ENCODE results near the gene NDUFA5. TPM values are rescaled to one million over a fixed set of nuclear protein-coding genes. Genes with fewer than 3 reads are reported as not detected.

The NDUFA5 gene
- polyA plus RNA-seq, 1 donor (not counting 4 experiments of a cell fraction or from before 2014, with no cell fraction given), result 36.9 TPM

DNA sequence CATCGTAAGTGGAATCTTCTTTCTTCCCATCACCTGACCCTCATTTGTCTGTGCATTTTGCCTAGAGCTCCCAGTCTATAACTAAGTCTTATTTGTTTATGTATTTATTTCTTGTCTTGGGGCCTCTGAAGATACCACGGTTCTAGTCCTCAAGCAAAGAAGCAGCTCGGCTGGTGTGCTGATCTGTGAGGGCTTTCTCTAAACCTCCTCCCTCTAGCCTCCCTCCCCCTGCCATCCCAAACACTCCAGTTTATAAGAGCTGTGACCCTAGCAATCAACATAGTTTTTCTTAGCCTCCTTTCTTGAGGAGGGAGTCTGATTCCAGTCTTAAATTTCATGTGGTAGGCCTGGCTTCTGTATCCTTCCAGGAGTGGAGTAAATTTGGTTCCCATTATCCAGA lies 15.7 kb upstream of the NDUFA5 start:
- FAIRE-seq, result no peak
- DNase-seq (ENCODE audit: low read depth, low spot score), result no peak
- Histone ChIP-seq H3K27me3 (ENCODE audit: control insufficient read depth, extremely low read depth, insufficient read depth, low read length) (no peaks in the 10 kb centered on the region), H3K9me1 (ENCODE audit: control insufficient read depth, extremely low read depth, insufficient read depth, low read length) (no peaks in the 10 kb centered on the region), H2AFZ (ENCODE audit: control insufficient read depth, low read length) (peak overlapping the region; percentile 14), H3K79me2 (ENCODE audit: control insufficient read depth, insufficient read depth, low read length) (no peaks in the 10 kb centered on the region), H3K9me3 (ENCODE audit: control insufficient read depth, low read depth, low read length) (no peaks in the 10 kb centered on the region), H3K36me3 (ENCODE audit: control insufficient read depth in 2 of 2, extremely low read depth in 1 of 2, insufficient read depth in 2 of 2, low read length in 2 of 2) (no peaks in the 10 kb centered on the region), H3K4me3 (ENCODE audit: control insufficient read depth in 2 of 3, extremely low read depth in 1 of 3, insufficient read depth in 2 of 3, low read depth in 1 of 3, low read length in 3 of 3) (no peak overlapping the region), H3K27ac (ENCODE audit: control insufficient read depth, insufficient read depth, low read length) (no peak overlapping the region), H4K20me1 (ENCODE audit: control insufficient read depth, extremely low read depth, insufficient read depth, low read length) (no peaks in the 10 kb centered on the region), H3K4me1 (ENCODE audit: control insufficient read depth, extremely low read depth, insufficient read depth, low read length) (peaks cover 7% of the 10 kb centered on the region), H3K4me2 (ENCODE audit: control insufficient read depth, extremely low read depth, insufficient read depth, low read depth, low read length) (no peak overlapping the region), H3K9ac (ENCODE audit: control insufficient read depth, extremely low read depth, insufficient read depth, low read length) (no peak overlapping the region)
- TF ChIP-seq EZH2 (IDR thresholded peaks at IDR 0.05; ENCODE audit: low read length), result no peak
- TF ChIP-seq, protein P1, sequence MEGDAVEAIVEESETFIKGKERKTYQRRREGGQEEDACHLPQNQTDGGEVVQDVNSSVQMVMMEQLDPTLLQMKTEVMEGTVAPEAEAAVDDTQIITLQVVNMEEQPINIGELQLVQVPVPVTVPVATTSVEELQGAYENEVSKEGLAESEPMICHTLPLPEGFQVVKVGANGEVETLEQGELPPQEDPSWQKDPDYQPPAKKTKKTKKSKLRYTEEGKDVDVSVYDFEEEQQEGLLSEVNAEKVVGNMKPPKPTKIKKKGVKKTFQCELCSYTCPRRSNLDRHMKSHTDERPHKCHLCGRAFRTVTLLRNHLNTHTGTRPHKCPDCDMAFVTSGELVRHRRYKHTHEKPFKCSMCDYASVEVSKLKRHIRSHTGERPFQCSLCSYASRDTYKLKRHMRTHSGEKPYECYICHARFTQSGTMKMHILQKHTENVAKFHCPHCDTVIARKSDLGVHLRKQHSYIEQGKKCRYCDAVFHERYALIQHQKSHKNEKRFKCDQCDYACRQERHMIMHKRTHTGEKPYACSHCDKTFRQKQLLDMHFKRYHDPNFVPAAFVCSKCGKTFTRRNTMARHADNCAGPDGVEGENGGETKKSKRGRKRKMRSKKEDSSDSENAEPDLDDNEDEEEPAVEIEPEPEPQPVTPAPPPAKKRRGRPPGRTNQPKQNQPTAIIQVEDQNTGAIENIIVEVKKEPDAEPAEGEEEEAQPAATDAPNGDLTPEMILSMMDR (optimal IDR thresholded peaks at IDR 0.05 in 1 of 3, IDR thresholded peaks at IDR 0.05 in 1 of 3, conservative IDR thresholded peaks at IDR 0.05 in 1 of 3; ENCODE audit: extremely low read depth in 1 of 3, insufficient read depth in 2 of 3, low read length in 3 of 3), result no peak
- dilution Hi-C loops (cut with MboI; ENCODE audit: extremely low pct_ligation_motif_present, low sequenced_read_pairs), result no loop called here

GRCh38 chr7:123571684-123572083 lies 14.1 kb upstream of the NDUFA5 start:
- Histone ChIP-seq H3K36me3 (ENCODE audit: control insufficient read depth in 2 of 2, extremely low read depth in 1 of 2, insufficient read depth in 2 of 2, low read length in 2 of 2) (no peaks in the 10 kb centered on the region), H3K27me3 (ENCODE audit: control insufficient read depth, extremely low read depth, insufficient read depth, low read length) (no peaks in the 10 kb centered on the region), H2AFZ (ENCODE audit: control insufficient read depth, low read length) (peak overlapping the region; percentile 7), H3K9me1 (ENCODE audit: control insufficient read depth, extremely low read depth, insufficient read depth, low read length) (no peaks in the 10 kb centered on the region), H3K9me3 (ENCODE audit: control insufficient read depth, low read depth, low read length) (no peaks in the 10 kb centered on the region), H3K79me2 (ENCODE audit: control insufficient read depth, insufficient read depth, low read length) (no peaks in the 10 kb centered on the region), H3K27ac (ENCODE audit: control insufficient read depth, insufficient read depth, low read length) (no peak overlapping the region), H3K4me3 (ENCODE audit: control insufficient read depth in 2 of 3, extremely low read depth in 1 of 3, insufficient read depth in 2 of 3, low read depth in 1 of 3, low read length in 3 of 3) (no peak overlapping the region), H3K4me1 (ENCODE audit: control insufficient read depth, extremely low read depth, insufficient read depth, low read length) (peaks cover 7% of the 10 kb centered on the region), H3K9ac (ENCODE audit: control insufficient read depth, extremely low read depth, insufficient read depth, low read length) (no peak overlapping the region), H3K4me2 (ENCODE audit: control insufficient read depth, extremely low read depth, insufficient read depth, low read depth, low read length) (no peak overlapping the region), H4K20me1 (ENCODE audit: control insufficient read depth, extremely low read depth, insufficient read depth, low read length) (no peaks in the 10 kb centered on the region)
- peak; percentile 19 for DNase-seq (ENCODE audit: low read depth, low spot score)
- TF ChIP-seq EZH2 (IDR thresholded peaks at IDR 0.05; ENCODE audit: low read length), result no peak
- TF ChIP-seq, protein P1 (optimal IDR thresholded peaks at IDR 0.05 in 1 of 3, IDR thresholded peaks at IDR 0.05 in 1 of 3, conservative IDR thresholded peaks at IDR 0.05 in 1 of 3; ENCODE audit: extremely low read depth in 1 of 3, insufficient read depth in 2 of 3, low read length in 3 of 3), result no peak
- dilution Hi-C loops (cut with MboI; ENCODE audit: extremely low pct_ligation_motif_present, low sequenced_read_pairs), result no loop called here
- no peak for FAIRE-seq
